OCI-LY1 (cell line): ENCODE results near the gene ERCC6L.
"Not testable (repeated sequence)": the region's sequence is repeated elsewhere in the genome, so short reads cannot be mapped to it uniquely, and the experiment has no call there.

ENCODE experiments used
- H2AFZ ChIP-seq: fragments of 200-600 bp; sonication (generic), shearing (Covaris generic); 2 replicates; pipeline ENCODE4 v1.6.0; 2014; ENCODE audit warnings: antibody characterized with exemption, mild to moderate bottlenecking, low read length
- H3F3A ChIP-seq: fragments of 200-600 bp; sonication (generic), shearing (Covaris generic); 2 replicates; pipeline ENCODE4 v1.6.0; 2014; ENCODE audit warnings: mild to moderate bottlenecking, antibody characterized with exemption, low read length, moderate library complexity; ENCODE audit not compliant: insufficient read depth
- H3K27ac ChIP-seq: fragments of 200-600 bp; sonication (generic); 2 replicates; pipeline ENCODE4 v1.5.1; 2014; ENCODE audit warnings: low read length, mixed run types, mild to moderate bottlenecking, low read depth; ENCODE audit not compliant: poor library complexity, severe bottlenecking
- H3K27me3 ChIP-seq: fragments of 200-600 bp; sonication (generic); 2 replicates; pipeline ENCODE4 v1.6.0; 2014; ENCODE audit warnings: antibody characterized with exemption, mild to moderate bottlenecking, low read length, moderate library complexity; ENCODE audit not compliant: insufficient read depth
- H3K36me3 ChIP-seq: fragments of 200-600 bp; sonication (generic); 2 replicates; pipeline ENCODE4 v1.6.1; 2014; ENCODE audit warnings: mild to moderate bottlenecking, antibody characterized with exemption, low read length, moderate library complexity, mixed read lengths; ENCODE audit not compliant: insufficient read depth
- H3K4me1 ChIP-seq: fragments of 200-600 bp; sonication (generic); 2 replicates; pipeline ENCODE4 v1.5.1; 2014; ENCODE audit warnings: mild to moderate bottlenecking, low read length, moderate library complexity; ENCODE audit not compliant: insufficient read depth, severe bottlenecking
- H3K4me2 ChIP-seq: fragments of 200-600 bp; sonication (generic), shearing (Covaris generic); 2 replicates; pipeline ENCODE4 v1.6.1; 2014; ENCODE audit warnings: low read length
- H3K4me3 ChIP-seq: fragments of 200-600 bp; sonication (generic); 2 replicates; pipeline ENCODE4 v1.5.1; 2014; ENCODE audit warnings: low read length, low read depth, mild to moderate bottlenecking, mixed read lengths; ENCODE audit not compliant: poor library complexity, severe bottlenecking
- H3K79me2 ChIP-seq: fragments of 200-600 bp; shearing (Covaris generic); 2 replicates; pipeline ENCODE4 v1.6.1; 2016; ENCODE audit warnings: mixed run types, low read length, mixed read lengths; ENCODE audit not compliant: insufficient read depth
- H3K9ac ChIP-seq: fragments of 200-600 bp; sonication (generic), shearing (Covaris generic); 2 replicates; pipeline ENCODE4 v1.6.1; 2014; ENCODE audit warnings: mild to moderate bottlenecking, low read length, mixed read lengths
- H3K9me2 ChIP-seq: fragments of 200-600 bp; sonication (generic), shearing (Covaris generic); 2 replicates; pipeline ENCODE4 v1.6.1; 2014; ENCODE audit warnings: low read depth, mild to moderate bottlenecking, low read length, mixed read lengths
- H3K9me3 ChIP-seq: fragments of 200-600 bp; shearing (Covaris generic); 2 replicates; pipeline ENCODE4 v1.6.1; 2014; ENCODE audit warnings: low read length, mixed read lengths
- H4K20me1 ChIP-seq: fragments of 200-600 bp; sonication (generic), shearing (Covaris generic); 2 replicates; pipeline ENCODE4 v1.6.0; 2016; ENCODE audit warnings: mild to moderate bottlenecking, low read length; ENCODE audit not compliant: insufficient read depth
- CTCF ChIP-seq: fragments of 200-600 bp; sonication (generic), shearing (Covaris generic); IDR thresholded peaks from 2 replicates; pipeline ENCODE4 v1.5.1; 2017; ENCODE audit warnings: mild to moderate bottlenecking, antibody characterized with exemption, low read length, moderate library complexity, mixed read lengths
- EZH2 ChIP-seq: fragments of 200-600 bp; sonication (generic), shearing (Covaris generic); IDR thresholded peaks from 2 replicates; pipeline ENCODE4 v1.8.0; 2017; ENCODE audit warnings: borderline replicate concordance, mixed run types, mild to moderate bottlenecking, antibody characterized with exemption, low read length, moderate library complexity, mixed read lengths

ERCC6L gene

GRCh38 chrX:72176981-72177380, 61.8 kb downstream of the ERCC6L start:
- no peaks in the 10 kb centered on the region for H3K9me3 ChIP-seq
- no peak overlapping the region for H3K27ac ChIP-seq
- no peaks in the 10 kb centered on the region for H3K9me2 ChIP-seq
- H4K20me1 ChIP-seq: no peaks in the 10 kb centered on the region
- H3K4me1 ChIP-seq: peaks cover 7% of the 10 kb centered on the region
- TF ChIP-seq CTCF (no peak), EZH2 (no peak)
- no peak overlapping the region for H3K4me2 ChIP-seq
- H3F3A ChIP-seq: no peaks in the 10 kb centered on the region
- H3K27me3 ChIP-seq: no peaks in the 10 kb centered on the region
- H2AFZ ChIP-seq: no peak overlapping the region
- no peak overlapping the region for H3K9ac ChIP-seq
- no peaks in the 10 kb centered on the region for H3K79me2 ChIP-seq
- H3K36me3 ChIP-seq: no peaks in the 10 kb centered on the region
- H3K4me3 ChIP-seq: no peak overlapping the region

GRCh38 chrX:72176289-72176688, 62.5 kb downstream of the ERCC6L start:
- not testable (repeated sequence) for H3K27ac ChIP-seq, H3F3A ChIP-seq, H3K4me2 ChIP-seq, H3K4me3 ChIP-seq, H3K9ac ChIP-seq, H3K4me1 ChIP-seq, H3K9me2 ChIP-seq, H3K36me3 ChIP-seq, H3K79me2 ChIP-seq, H3K9me3 ChIP-seq, H2AFZ ChIP-seq, H4K20me1 ChIP-seq, H3K27me3 ChIP-seq

- Histone ChIP-seq H3K27ac (no peak overlapping the region), H4K20me1 (no peaks in the 10 kb centered on the region), H3K36me3 (no peaks in the 10 kb centered on the region), H3K9me3 (no peaks in the 10 kb centered on the region), H3K27me3 (no peaks in the 10 kb centered on the region), H3F3A (no peaks in the 10 kb centered on the region), H3K4me2 (peak overlapping the region; percentile 47), H3K9ac (no peak overlapping the region), H3K4me3 (peak overlapping the region; percentile 19), H3K79me2 (no peaks in the 10 kb centered on the region), H3K4me1 (peaks cover 5% of the 10 kb centered on the region), H3K9me2 (no peaks in the 10 kb centered on the region), H2AFZ (no peak overlapping the region)
- TF ChIP-seq CTCF: no peak
- TF ChIP-seq EZH2: no peak
Measured at GRCh38 chrX:72169008-72169728, 69.7 kb downstream of the ERCC6L start.

- Histone ChIP-seq H4K20me1 (no peaks in the 10 kb centered on the region), H3K4me1 (peaks cover 5% of the 10 kb centered on the region), H3K4me3 (no peak overlapping the region), H3K9me3 (no peaks in the 10 kb centered on the region), H3K27me3 (no peaks in the 10 kb centered on the region), H3K79me2 (no peaks in the 10 kb centered on the region), H3K9me2 (no peaks in the 10 kb centered on the region), H3F3A (no peaks in the 10 kb centered on the region), H3K9ac (no peak overlapping the region), H3K4me2 (no peak overlapping the region), H3K27ac (no peak overlapping the region), H2AFZ (no peak overlapping the region), H3K36me3 (no peaks in the 10 kb centered on the region)
- TF ChIP-seq CTCF (no peak), EZH2 (no peak)
Measured at GRCh38 chrX:72165551-72165950, 73.3 kb downstream of the ERCC6L start.
